ENCODE results near the gene CDC37L1. TPM values are rescaled to one million over a fixed set of nuclear protein-coding genes. Genes with fewer than 3 reads are reported as not detected.

CDC37L1 gene
- total and polyA plus RNA-seq, 2 experiments from 2014 or later: 26.9 to 29.6 TPM

GRCh38 chr9:4709380-4709779 is 30.0 kb downstream of the CDC37L1 start:
- no peaks in the 10 kb centered on the region for H3K27me3 ChIP-seq (ENCODE audit: insufficient read depth)
- no peak overlapping the region for H3K4me2 ChIP-seq
- H3K27me3 Mint-ChIP-seq (ENCODE audit: insufficient read depth, low read depth, poor library complexity): no peaks in the 10 kb centered on the region
- H3K27ac Mint-ChIP-seq: no peak overlapping the region
- no peak for DNase-seq (ENCODE audit: low spot score)
- H3K4me1 Mint-ChIP-seq: no peaks in the 10 kb centered on the region
- no peak overlapping the region for H2AFZ ChIP-seq
- no peaks in the 10 kb centered on the region for H3K79me2 ChIP-seq (replicated peaks; ENCODE audit: insufficient read depth)
- no peak for ATAC-seq
- peaks cover 3% of the 10 kb centered on the region; the same call in 2 of the 3 replicates for H3K9me3 Mint-ChIP-seq
- H3K4me1 ChIP-seq (ENCODE audit: insufficient read depth): no peaks in the 10 kb centered on the region
- peaks cover 14% of the 10 kb centered on the region for H3K36me3 Mint-ChIP-seq (ENCODE audit: low read depth)
- H3F3A ChIP-seq (replicated peaks; ENCODE audit: low read depth): no peaks in the 10 kb centered on the region
- no peaks in the 10 kb centered on the region for H3K9me2 ChIP-seq (ENCODE audit: insufficient read depth)
- H3K4me3 Mint-ChIP-seq: no peak overlapping the region
- TF ChIP-seq STAT1 (IDR thresholded peaks at IDR 0.05; ENCODE audit: unreplicated experiment): no peak
- no peak for TF ChIP-seq JUNB (IDR thresholded peaks at IDR 0.05; ENCODE audit: unreplicated experiment)
- no peak for TF ChIP-seq POLR2AphosphoS5 (IDR thresholded peaks at IDR 0.05; ENCODE audit: low read depth)
- TF ChIP-seq EZH2 (IDR thresholded peaks at IDR 0.05; ENCODE audit: low read depth, unreplicated experiment): no peak
- peaks cover 9% of the 10 kb centered on the region; the same call in 1 of the 2 replicates for H3K36me3 ChIP-seq (ENCODE audit: insufficient read depth)
- no peak overlapping the region for H3K4me3 ChIP-seq
- H3K27ac ChIP-seq (ENCODE audit: low read depth): no peak overlapping the region
- no peaks in the 10 kb centered on the region for H4K20me1 ChIP-seq (replicated peaks; ENCODE audit: insufficient read depth)

- no peaks in the 10 kb centered on the region for H3K79me2 ChIP-seq (replicated peaks; ENCODE audit: insufficient read depth)
- no peaks in the 10 kb centered on the region for H3K27me3 ChIP-seq (ENCODE audit: insufficient read depth)
- no peak overlapping the region for H3K27ac ChIP-seq (ENCODE audit: low read depth)
- peaks cover 23% of the 10 kb centered on the region for H3K36me3 ChIP-seq (ENCODE audit: insufficient read depth)
- H3K36me3 Mint-ChIP-seq (ENCODE audit: low read depth): peaks cover 34% of the 10 kb centered on the region
- H3K9me2 ChIP-seq (ENCODE audit: insufficient read depth): no peaks in the 10 kb centered on the region
- H4K20me1 ChIP-seq (replicated peaks; ENCODE audit: insufficient read depth): no peaks in the 10 kb centered on the region
- TF ChIP-seq ZNF114 (CRISPR knock-in tag; IDR thresholded peaks at IDR 0.05) (no peak), NANOG (IDR thresholded peaks at IDR 0.05; ENCODE audit: borderline replicate concordance) (no peak), JUNB (IDR thresholded peaks at IDR 0.05; ENCODE audit: unreplicated experiment) (no peak)
- H3F3A ChIP-seq (replicated peaks; ENCODE audit: low read depth): no peaks in the 10 kb centered on the region
- peaks cover 3% of the 10 kb centered on the region; the same call in 2 of the 3 replicates for H3K9me3 Mint-ChIP-seq
- no peaks in the 10 kb centered on the region for H3K4me1 Mint-ChIP-seq
- no peak overlapping the region for H2AFZ ChIP-seq
- H3K4me1 ChIP-seq (ENCODE audit: insufficient read depth): no peaks in the 10 kb centered on the region
- DNase-seq (ENCODE audit: low spot score): no peak
- H3K4me2 ChIP-seq: no peak overlapping the region
- no peak overlapping the region for H3K4me3 Mint-ChIP-seq
- H3K27me3 Mint-ChIP-seq (ENCODE audit: insufficient read depth, low read depth, poor library complexity): no peaks in the 10 kb centered on the region
- H3K4me3 ChIP-seq: no peak overlapping the region
- no peak for ATAC-seq
- H3K27ac Mint-ChIP-seq: no peak overlapping the region
These were observed 34.5 kb downstream of the CDC37L1 start for GRCh38 chr9:4713849-4714248.

- no peaks in the 10 kb centered on the region for H3K9me2 ChIP-seq (ENCODE audit: insufficient read depth)
- no peak for TF ChIP-seq ZNF114 (CRISPR knock-in tag; IDR thresholded peaks at IDR 0.05)
- H3K4me3 Mint-ChIP-seq: no peak overlapping the region
- no peaks in the 10 kb centered on the region for H3K79me2 ChIP-seq (replicated peaks; ENCODE audit: insufficient read depth)
- H3K9me3 Mint-ChIP-seq: peaks cover 3% of the 10 kb centered on the region; the same call in 2 of the 3 replicates
- H3K36me3 ChIP-seq (ENCODE audit: insufficient read depth): peaks cover 23% of the 10 kb centered on the region
- H3K4me2 ChIP-seq: 0 out of 2 replicates have a peak overlapping the region, but pooled peaks have one; percentile 52
- H2AFZ ChIP-seq: no peak overlapping the region
- ATAC-seq: no peak
- no peak overlapping the region for H3K27ac Mint-ChIP-seq
- no peaks in the 10 kb centered on the region for H3K27me3 Mint-ChIP-seq (ENCODE audit: insufficient read depth, low read depth, poor library complexity)
- no peak overlapping the region for H3K4me3 ChIP-seq
- H3K4me1 Mint-ChIP-seq: no peaks in the 10 kb centered on the region
- peak overlapping the region; percentile 83 for H3K27ac ChIP-seq (ENCODE audit: low read depth)
- no peaks in the 10 kb centered on the region for H3K27me3 ChIP-seq (ENCODE audit: insufficient read depth)
- H3F3A ChIP-seq (replicated peaks; ENCODE audit: low read depth): no peaks in the 10 kb centered on the region
- peaks cover 37% of the 10 kb centered on the region for H3K36me3 Mint-ChIP-seq (ENCODE audit: low read depth)
- H4K20me1 ChIP-seq (replicated peaks; ENCODE audit: insufficient read depth): no peaks in the 10 kb centered on the region; the same call in 1 of the 2 replicates
- H3K4me1 ChIP-seq (ENCODE audit: insufficient read depth): no peaks in the 10 kb centered on the region
- peak; percentile 21 for DNase-seq (ENCODE audit: low spot score)
These were observed 35.1 kb downstream of the CDC37L1 start for GRCh38 chr9:4714266-4715016.
